Coronary artery (tissue), 2 donors: ENCODE data around the gene PFKL.
A peak's percentile ranks its signal among the peaks of the same experiment; 100 is the strongest.

ENCODE experiments used
- DNase-seq: peaks from one replicate; pipeline ENCODE4 v3.0.0-alpha.2; 2017; ENCODE audit warnings: low spot score
- H3K27ac ChIP-seq, 2 donors: fragments of 200-600 bp; sonication (generic); one replicate each; pipeline ENCODE4 v1.5.1; 2016 to 2019
- H3K4me3 ChIP-seq: fragments of 200-600 bp; sonication (generic); 2 replicates; pipeline ENCODE4 v1.5.1; 2016; ENCODE audit warnings: mild to moderate bottlenecking, moderate library complexity
- TF ChIP-seq, protein P1 (sequence below): fragments of 200-600 bp; sonication (generic); IDR thresholded peaks from one replicate; pipeline ENCODE4 v1.5.1; 2019; ENCODE audit warnings: antibody characterized with exemption

The PFKL gene

DNA sequence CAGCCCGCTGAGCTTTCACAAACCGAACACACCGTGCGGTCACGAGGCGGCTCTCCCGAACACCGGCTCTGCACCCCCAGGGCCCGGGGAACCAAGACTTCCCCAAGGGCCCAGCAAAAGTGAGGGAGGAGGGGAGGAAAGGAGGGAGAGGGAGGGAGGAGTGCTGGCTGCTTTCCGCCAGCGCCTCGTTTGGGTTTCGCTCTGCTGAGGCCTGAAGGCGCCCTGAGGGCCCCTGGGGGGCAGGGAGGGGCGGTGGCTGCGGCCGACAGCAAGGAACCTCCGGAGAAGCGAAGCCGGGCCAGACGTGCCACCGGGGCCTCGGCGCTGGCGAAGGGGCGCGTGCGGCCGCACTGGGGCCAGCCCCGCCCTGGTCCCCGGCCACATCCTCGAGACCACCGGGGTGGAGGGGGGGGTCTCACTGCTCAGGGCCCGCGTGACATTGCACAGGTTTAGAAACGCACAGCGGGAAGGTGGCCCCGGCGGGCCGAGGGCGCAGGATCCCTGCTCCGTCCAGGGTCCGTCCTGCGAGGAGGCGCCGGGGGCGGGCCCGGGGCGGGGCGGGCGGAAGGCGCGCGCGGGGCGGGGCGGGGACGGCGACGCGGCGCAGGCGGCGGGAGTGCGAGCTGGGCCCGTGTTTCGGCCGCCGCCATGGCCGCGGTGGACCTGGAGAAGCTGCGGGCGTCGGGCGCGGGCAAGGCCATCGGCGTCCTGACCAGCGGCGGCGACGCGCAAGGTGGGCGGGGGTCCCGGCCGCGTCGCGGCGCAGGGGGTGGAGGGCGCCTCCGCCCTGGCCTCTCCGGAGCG is at the start of gene PFKL:
PFKL (plus strand) TSS at position 596 of the 804 bp plus-strand sequence; CDS start at position 649, 53 bp downstream.
- DNase-seq = no peak
- TF ChIP-seq, protein P1, sequence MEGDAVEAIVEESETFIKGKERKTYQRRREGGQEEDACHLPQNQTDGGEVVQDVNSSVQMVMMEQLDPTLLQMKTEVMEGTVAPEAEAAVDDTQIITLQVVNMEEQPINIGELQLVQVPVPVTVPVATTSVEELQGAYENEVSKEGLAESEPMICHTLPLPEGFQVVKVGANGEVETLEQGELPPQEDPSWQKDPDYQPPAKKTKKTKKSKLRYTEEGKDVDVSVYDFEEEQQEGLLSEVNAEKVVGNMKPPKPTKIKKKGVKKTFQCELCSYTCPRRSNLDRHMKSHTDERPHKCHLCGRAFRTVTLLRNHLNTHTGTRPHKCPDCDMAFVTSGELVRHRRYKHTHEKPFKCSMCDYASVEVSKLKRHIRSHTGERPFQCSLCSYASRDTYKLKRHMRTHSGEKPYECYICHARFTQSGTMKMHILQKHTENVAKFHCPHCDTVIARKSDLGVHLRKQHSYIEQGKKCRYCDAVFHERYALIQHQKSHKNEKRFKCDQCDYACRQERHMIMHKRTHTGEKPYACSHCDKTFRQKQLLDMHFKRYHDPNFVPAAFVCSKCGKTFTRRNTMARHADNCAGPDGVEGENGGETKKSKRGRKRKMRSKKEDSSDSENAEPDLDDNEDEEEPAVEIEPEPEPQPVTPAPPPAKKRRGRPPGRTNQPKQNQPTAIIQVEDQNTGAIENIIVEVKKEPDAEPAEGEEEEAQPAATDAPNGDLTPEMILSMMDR = no peak
- H3K4me3 ChIP-seq = peak within 1 kb of the TSS; percentile 98
- peak within 1 kb of the TSS; percentile 82 to 98 for H3K27ac ChIP-seq

DNA sequence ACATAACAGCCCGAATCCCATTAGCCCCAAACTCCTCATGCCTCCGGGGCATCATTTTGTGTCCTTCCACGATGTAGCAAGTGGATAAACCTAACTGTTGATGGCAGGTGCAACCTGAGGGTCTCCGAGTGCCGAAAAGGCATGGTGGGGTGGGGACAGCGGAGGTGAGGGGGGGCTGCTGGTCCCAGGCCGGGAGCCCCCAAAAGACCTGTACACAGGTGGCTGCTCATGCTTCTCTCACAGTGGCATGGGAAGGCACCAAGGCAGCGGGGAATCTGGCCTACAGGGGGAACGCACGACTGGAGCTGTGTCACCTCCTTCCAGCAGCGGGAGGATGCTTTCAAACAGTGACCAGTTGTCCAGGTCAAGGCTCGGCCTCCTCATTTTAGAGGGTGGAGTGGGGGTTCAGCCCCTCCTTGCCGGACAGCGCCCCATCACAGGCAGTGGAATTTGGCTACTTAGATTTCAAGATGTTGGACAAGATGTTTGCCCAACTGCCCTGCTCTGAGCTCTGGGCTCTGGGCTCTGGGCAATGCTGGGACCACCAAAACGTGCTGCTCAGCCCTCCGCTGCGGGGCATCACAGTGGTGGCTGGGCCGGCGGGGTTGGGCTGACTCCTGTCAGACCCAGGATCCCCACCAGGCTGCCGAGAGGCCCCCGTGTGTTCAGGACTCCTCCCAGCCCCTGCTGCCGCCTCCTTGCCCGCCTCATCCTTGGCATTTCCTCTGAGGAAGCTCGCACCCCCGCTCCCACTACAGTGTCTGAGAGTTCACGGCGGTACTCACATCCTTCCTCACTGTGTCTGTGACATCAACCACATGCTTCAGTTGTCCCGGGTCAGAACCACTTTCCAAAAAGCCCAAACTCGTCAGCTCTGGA is 45.8 kb upstream of the PFKL start:
- Histone ChIP-seq H3K27ac (no peak overlapping the region), H3K4me3 (no peak overlapping the region)
- peak; percentile 59 for DNase-seq
- TF ChIP-seq, protein P1 = no peak

DNA sequence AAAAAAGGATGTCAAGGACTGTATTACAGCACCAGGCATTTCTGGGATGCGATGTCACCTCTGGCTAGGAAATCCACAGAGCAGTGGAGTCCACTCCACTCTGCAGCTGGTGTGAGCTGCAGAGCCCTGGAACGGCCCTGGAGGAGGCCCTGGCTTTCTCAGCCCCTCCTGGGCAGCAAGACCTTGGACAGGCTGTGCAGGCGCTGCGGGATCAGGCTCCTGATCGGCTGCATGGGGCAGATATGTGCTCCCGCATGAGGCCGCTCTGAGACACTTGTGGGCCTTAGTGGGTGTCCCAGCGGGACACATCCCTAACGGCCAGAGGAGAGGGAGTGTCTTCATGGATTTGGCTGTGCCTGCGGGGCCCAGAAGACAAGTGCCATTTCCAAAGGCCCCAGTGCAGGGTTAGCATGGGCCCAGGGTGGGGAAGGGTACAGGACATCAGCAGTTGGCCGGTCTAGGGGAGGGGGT is 44.3 kb upstream of the PFKL start:
- H3K27ac ChIP-seq = no peak overlapping the region
- TF ChIP-seq, protein P1 = no peak
- no peak overlapping the region for H3K4me3 ChIP-seq
- peak; percentile 58 for DNase-seq

DNA sequence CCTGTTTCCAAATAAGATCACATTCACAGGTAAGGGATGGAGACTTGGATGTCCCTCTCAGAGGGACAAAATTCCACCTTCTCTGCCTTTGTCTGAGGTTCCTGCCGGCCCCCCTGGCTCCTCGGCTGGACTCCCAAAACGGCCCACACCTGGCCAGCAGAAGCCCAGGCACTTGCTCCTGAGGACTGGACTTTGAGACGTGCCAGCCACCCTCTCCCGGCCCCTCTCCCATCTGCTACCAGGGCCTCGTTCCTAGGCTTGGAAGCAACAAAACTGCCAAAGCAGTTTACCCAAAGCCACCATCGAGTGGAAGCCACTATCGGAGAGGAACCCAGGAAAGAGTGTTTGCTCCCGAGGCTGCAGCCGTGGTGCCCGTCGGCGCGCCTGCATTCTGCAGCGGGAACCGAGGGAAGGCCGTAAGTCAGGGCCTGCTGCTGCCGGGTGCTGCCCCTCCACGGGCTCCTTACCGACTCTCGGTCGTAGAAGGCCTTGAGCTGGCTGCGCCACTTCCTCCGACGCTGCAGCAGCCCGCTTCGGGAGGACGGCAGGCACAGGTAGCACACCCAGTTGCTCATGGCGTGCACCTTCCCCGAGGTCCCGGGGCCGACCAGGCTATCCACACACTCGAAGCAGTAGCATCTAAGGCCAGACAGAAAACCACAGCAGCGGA is 41.7 kb upstream of the PFKL start:
- peak; percentile 68 for DNase-seq

DNA sequence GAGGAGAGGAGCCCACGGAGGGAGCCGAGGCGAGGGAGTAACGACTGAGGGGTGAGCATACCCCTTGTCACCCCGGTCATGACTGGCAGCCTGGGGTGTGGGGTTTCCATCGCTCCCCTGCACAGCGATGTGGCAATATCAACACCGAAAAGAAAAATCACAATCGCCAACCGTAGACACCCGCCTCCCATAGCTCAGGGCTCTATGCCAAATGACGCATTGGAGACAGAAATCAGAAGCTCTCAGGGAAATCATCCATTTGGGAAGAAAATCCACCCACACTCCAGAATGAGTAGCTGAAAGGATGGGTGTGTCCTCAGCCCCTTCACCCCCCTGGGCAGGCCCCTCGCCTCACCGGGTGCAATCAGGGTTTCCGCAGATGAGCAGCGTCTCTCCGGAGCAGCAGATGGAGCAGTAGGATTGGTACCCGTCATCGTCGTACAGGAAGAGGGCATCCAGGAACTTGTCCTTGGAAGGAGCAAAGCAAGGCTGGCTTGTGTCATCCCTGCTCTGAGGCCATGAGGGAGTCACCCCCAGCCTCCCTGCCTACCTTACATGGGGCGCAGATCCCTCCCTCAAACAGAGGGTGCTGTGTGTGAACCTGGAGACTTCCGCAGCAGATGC is 40.7 kb upstream of the PFKL start:
- no peak overlapping the region for H3K4me3 ChIP-seq
- TF ChIP-seq, protein P1 = no peak
- DNase-seq = peak; percentile 65
- no peak overlapping the region for H3K27ac ChIP-seq

More for the DNA sequence above, 41.7 kb upstream of the PFKL start:
- no peak overlapping the region for H3K27ac ChIP-seq
- TF ChIP-seq, protein P1 = no peak
- H3K4me3 ChIP-seq = no peak overlapping the region

DNA sequence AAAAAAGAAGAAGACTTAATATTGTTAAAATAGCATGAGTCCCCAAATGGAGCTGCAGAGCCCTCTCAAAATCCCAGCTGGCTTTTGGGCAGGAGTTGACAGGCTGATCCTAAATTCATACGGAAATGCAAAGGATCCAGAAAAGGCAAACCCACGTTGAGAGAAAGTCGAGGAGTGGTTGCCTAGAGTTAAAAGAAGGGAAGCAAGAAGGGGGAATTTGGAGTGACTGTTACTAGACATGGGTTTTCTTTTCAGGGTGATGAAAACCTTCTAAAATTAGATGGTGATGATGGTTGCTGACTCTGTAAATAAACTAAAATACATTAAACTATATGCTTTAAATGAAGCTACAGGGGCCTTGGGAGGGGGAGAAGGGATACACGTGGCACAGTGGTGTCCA is 39.8 kb upstream of the PFKL start:
- TF ChIP-seq, protein P1 = no peak
- Histone ChIP-seq H3K4me3 (no peak overlapping the region), H3K27ac (no peak overlapping the region)
- DNase-seq = no peak
